Cerebellar nuclear complex (tissue), 1 donor: ENCODE measurements around the gene TBC1D7.
"Not testable (repeated sequence)": the region's sequence is repeated elsewhere in the genome, so short reads cannot be mapped to it uniquely, and the experiment has no call there.

Experiments
- DNase-seq, 2 experiments: peaks; one replicate each; lab custom pipeline; 2025; lab: John Stamatoyannopoulos, UW

The TBC1D7 gene

DNA sequence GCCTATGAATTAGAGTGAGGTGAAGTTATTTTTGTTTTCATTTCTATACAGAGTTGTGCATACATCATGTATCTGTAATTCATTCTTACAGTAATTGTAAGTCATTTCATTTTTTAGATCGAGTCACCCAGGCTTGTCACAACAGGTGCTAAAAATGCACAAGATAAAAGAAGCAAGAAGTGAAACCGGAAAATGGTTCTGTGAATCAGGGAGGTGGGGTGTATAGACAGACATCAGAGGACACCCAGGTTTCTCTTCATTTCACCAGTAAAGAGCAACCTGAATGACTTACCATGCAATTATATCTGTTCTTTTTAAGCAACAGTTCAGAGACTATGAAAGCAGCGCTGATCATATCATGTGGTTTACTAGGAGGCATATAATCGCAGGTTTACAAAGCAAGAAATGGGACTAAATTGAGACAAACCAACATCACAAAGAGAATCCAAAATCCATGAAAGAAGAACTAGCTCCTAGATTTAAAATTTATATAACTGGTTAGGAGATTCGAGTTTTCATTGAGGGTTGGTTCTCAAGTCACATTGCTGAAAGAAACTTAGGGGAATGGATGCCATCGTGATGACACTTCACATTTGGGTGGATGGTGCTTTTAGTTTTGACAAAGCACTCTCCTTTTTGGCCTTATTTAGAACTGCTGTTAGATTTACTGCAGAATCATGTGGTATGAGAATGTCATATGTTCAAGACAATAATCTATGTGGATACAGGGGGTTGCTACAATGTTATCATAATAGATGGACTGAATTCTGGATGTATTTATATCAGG lies 27.9 kb upstream of the TBC1D7 start:
- DNase-seq, result no peak

DNA sequence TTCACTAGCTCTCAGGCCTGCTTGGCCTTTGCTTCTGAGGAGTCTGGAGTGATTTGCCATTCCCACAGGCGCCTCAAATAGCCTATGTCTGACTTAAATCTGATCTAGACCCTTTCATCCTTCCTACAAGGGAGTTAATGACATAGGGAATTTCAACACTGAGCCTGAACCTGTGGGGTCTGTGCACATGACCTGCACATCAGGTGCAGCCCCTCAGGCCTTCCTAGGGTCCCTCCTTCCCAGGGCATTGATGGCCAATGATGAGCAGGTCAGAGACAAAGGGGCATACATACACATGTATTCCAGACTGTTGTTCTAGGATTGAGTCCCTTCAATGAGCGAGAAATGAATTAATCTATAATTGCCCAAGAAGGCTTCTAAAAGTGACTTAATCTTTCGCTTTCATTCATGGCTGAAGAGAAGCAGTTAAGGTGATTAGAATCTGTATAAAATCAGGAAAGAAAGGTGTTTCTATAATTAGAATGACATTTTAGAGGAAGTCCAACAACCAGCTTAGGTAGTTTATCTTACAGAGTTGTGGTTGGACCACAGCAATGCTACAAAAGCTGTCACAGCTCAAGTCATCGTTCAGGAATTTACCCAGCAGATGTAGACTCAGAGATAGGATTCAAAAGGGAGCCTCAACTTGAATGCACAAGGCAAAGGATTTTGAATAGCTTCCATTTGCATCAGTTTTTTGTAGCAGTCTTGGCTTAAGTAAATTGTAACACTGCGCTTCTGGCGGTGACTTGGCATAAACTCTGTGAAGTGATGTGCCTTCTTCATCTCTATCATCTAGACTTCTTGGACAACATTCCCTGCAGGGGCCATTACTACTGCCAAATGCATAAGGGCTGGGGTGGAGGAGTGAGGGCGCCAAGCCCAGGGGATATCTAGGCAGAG lies 27.0 kb upstream of the TBC1D7 start:
- DNase-seq, result no peak

DNA sequence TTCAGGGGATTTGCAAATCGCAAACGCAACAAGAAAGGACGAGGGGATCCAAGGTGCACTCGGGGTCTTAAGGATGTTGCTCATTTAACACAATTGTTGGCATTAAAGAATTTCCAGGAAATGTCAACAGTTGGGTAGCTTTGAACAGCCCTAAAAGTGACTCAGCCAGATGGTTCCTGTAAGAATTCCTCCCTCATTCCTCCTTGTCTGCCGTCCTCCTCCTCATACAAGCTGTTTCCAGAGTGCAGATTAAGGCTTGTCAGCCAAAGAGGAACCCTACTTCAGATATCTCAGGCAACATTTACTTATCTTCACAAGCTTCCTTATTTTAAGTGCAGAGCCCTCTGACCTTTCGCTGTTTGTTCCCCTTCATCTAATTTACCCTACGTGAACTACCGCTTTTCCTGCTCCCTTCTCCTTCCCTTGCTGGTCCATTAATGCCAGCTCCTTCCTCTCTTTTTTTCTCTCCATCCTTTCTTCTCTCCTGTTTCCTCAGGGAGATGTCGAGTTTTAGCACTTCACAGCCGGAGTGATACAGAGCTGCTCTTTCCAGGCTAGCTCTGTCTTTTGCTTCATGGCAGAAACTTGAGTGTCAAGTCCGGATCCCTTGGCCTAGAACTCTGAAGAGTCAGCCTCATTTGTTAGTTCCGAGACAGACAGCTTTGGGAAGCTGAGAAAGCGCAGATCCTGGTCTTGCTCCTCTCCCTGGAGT lies 26.1 kb upstream of the TBC1D7 start:
- no peak for DNase-seq

GRCh38 chr6:13352165-13352564 lies 23.8 kb upstream of the TBC1D7 start:
- no peak for DNase-seq

DNA sequence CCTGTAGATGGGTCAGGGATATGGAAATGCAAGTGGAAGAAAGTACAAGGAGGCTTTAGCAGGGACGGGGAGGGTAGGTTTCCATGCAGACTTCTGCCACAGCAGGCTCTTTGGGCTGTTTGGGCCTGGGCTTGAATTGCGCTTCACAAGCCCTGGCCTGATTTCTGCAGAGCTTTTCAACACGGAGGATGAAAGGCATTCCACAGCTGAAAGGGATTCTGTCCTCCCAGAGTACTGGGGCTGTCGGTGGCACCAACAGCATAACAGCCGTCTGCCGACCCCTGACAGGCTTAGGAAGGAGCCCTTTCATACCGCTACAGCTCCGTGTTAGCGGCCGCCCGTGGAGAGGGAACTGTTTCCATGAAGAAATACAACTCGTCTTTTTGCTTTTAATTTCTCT lies 22.9 kb upstream of the TBC1D7 start:
- DNase-seq, result no peak

GRCh38 chr6:13349811-13350506 lies 21.6 kb upstream of the TBC1D7 start:
- DNase-seq, result no peak

- no peak for DNase-seq
Observed at GRCh38 chr6:13348334-13349113, 20.2 kb upstream of the TBC1D7 start.

GRCh38 chr6:13346245-13346644 lies 17.9 kb upstream of the TBC1D7 start:
- no peak for DNase-seq

DNA sequence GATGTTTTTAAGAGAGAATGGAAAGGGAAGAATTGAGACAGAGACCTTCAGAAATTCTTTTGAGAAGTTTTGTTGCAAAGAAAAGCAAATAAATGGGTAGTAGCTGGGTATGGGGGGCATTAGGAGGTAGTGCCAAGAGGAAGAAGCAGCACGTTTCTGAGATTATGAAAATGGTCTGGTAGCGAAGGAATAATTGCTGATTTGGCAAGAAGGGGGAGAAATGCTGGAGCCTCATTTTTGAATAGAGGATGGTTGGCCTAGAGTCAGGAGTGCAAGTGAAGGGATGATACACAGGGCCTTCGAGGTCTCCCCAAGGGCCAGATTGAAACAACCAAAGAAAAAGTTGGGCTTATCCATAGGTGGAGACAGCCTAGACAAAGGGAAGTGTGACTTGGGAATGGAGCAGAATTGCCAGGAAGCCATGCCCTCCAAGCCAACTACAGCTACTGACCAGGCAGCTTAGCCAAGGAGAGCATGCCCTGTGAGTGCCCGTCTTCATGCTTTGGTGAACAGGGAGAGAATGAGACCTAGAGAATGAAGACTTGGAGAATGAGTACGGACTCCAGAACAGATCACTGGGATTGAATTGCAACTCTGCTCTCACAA lies 14.2 kb upstream of the TBC1D7 start:
- no peak for DNase-seq

GRCh38 chr6:13339863-13340630 lies 11.7 kb upstream of the TBC1D7 start:
- no peak for DNase-seq

GRCh38 chr6:13338038-13338437 lies 9.7 kb upstream of the TBC1D7 start:
- DNase-seq, result no peak

- peak in 1 of 2 experiments; percentile 56 for DNase-seq
Observed at GRCh38 chr6:13336553-13336952, 8.2 kb upstream of the TBC1D7 start.

DNA sequence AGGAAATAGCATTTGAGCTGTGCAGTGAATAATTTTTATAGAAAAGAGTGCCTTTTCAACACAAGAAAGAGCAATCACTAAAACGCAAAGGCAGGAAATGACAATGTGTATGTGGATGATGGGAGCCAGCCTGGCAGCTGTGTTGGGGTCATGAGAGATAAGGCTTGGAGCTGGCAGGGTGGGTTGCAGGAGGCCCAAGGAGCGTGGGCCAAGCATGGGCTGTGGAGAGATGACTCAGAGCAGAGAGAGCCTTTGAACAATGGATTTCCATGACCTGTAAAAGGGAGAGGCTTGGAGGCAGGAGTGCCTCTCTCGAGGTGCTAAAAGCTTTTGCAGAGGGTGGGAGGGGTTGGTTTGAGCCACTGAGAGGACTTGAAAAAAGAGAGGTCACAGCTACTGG lies 6.6 kb upstream of the TBC1D7 start:
- DNase-seq, result no peak

GRCh38 chr6:13332349-13332706 lies 4.0 kb upstream of the TBC1D7 start:
- DNase-seq, result no peak

DNA sequence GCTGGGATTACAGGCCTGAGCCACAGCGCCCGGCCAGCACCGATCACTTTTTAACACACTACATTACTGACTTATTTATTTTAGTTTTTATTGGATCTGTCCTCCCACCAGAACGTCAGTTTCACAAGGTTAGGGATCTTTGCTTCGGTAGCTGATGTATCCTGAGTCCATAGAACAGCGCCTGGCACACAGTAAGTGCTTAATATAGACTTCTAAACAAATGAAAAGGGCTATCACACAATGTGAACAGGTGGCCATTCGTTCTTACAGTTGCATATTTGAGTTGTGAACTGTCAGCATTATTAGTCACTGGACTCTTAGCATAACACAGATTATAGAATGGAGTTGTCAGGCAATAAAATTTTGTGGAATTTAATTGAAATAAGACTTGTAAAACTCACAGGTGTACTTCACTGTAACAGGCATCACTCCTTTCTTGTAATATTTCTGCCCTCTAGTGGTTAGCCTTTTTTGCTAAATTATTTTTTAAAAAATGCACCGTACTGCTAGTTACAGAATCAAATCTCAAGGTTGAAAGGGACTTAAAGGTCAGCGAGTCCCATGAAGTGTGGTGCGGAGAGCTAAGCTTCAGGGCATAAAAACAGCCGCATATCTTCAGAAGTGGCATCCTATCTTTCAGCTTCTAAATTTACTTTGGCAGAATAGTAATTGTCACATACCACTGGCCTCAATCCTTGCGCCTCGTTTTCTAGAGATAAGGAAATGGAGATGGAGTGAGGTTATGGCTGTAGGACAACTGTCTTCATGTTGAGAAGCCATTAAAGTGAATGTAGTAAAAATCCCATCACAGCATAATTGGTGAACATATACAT lies 3.4 kb upstream of the TBC1D7 start:
- DNase-seq, result no peak

DNA sequence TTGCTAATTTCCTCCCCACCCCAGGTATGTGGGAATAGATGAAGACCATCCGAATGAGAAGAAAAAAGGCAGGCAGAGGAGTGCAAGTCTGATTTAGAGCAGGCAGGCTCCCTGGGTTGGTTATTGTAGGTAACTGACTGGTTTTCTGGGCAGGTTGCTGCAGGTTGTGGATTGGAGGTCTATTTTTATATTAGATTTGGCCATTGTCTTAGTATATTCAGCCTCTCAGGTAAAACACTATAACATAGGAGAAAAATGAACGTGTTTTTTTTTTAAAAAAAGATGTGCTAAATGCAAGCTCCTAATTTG lies 492 bp upstream of the TBC1D7 start:
- DNase-seq, result no peak

- DNase-seq, result no peak
Observed at GRCh38 chr6:13327691-13328075, 654 bp downstream of the TBC1D7 start.

GRCh38 chr6:13326031-13326586 lies 2.2 kb downstream of the TBC1D7 start:
- not testable (repeated sequence) for DNase-seq
